Fibroblast of villous mesenchyme (primary cell): ENCODE measurements around the gene TTLL9. TPM values are rescaled to one million over a fixed set of nuclear protein-coding genes. Genes with fewer than 3 reads are reported as not detected.

Experiments
- DNase-seq: peaks from one replicate; pipeline ENCODE4 v3.0.0-alpha.2; 2010; ENCODE audit warnings: low read depth
- H3K4me3 ChIP-seq: 2 replicates; pipeline ENCODE4 v1.5.1; 2011; ENCODE audit warnings: low read depth, mild to moderate bottlenecking, low read length
- total RNA-seq: library from RNA; depleted of rRNA; stranded (reverse); fragments of >200 nt; gene quantifications from 2 replicates; pipeline ENCODE4 v1.2.3, GENCODE V29; 2012
- TF ChIP-seq, protein P1 (sequence below): IDR thresholded peaks from 2 replicates; pipeline ENCODE4 v1.5.1; 2012; ENCODE audit warnings: low read depth, mild to moderate bottlenecking, low read length; ENCODE audit not compliant: insufficient read depth

The TTLL9 gene, protein sequence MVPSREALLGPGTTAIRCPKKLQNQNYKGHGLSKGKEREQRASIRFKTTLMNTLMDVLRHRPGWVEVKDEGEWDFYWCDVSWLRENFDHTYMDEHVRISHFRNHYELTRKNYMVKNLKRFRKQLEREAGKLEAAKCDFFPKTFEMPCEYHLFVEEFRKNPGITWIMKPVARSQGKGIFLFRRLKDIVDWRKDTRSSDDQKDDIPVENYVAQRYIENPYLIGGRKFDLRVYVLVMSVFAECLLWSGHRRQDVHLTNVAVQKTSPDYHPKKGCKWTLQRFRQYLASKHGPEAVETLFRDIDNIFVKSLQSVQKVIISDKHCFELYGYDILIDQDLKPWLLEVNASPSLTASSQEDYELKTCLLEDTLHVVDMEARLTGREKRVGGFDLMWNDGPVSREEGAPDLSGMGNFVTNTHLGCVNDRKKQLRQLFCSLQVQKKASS
- not detected in 2 replicates for total RNA-seq

DNA sequence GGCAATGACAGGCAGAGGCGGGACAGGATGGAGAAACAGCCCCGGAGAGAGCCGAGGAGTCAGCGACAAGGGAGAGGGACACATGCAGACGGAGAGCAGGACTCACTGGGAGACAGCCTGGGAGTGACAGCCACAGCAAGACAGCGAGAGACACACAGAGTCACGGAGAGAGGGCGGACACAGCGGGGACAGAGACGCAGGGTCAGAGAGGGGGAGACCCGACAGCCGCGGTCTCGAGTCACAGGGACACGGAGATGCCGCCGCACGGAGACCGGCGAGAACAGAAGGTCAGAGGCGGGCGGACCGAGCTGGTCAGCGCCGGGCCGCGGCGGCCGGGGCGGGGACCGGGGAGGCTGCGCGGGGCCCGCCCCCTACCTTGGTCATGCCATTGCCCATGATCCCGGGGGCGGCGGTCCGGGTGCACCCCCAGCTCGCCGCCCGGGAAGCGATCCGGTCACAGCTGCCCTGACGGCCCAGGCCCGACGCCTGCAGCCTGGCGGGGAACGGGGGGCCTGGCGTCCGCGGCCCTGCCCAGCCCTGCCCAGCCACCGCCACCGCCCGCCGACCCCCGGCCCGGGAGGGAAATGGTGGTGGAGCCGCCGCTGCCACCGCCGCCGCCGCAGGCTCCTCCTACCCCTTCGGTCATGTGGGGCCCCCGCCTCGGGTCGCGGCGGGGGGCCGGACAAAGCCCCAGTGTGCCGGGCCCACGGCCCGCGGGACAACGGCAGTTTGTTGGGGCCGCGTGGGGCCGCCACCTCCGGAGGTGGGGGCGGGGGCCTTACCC is at the start of gene TTLL9, which contains the start of gene DUSP15:
Gene TTLL9, plus strand, starts transcription at position 693 of the 784 bp plus-strand sequence. CDS start 493 bp downstream, outside the sequence.
Gene DUSP15, minus strand, starts transcription at position 586 of the 784 bp plus-strand sequence. Its CDS starts 190 bp downstream, at position 396.
- TF ChIP-seq, protein P1, sequence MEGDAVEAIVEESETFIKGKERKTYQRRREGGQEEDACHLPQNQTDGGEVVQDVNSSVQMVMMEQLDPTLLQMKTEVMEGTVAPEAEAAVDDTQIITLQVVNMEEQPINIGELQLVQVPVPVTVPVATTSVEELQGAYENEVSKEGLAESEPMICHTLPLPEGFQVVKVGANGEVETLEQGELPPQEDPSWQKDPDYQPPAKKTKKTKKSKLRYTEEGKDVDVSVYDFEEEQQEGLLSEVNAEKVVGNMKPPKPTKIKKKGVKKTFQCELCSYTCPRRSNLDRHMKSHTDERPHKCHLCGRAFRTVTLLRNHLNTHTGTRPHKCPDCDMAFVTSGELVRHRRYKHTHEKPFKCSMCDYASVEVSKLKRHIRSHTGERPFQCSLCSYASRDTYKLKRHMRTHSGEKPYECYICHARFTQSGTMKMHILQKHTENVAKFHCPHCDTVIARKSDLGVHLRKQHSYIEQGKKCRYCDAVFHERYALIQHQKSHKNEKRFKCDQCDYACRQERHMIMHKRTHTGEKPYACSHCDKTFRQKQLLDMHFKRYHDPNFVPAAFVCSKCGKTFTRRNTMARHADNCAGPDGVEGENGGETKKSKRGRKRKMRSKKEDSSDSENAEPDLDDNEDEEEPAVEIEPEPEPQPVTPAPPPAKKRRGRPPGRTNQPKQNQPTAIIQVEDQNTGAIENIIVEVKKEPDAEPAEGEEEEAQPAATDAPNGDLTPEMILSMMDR, result no peak
- DNase-seq, result no peak
- H3K4me3 ChIP-seq, result peak within 1 kb of the TSS; percentile 44

DNA sequence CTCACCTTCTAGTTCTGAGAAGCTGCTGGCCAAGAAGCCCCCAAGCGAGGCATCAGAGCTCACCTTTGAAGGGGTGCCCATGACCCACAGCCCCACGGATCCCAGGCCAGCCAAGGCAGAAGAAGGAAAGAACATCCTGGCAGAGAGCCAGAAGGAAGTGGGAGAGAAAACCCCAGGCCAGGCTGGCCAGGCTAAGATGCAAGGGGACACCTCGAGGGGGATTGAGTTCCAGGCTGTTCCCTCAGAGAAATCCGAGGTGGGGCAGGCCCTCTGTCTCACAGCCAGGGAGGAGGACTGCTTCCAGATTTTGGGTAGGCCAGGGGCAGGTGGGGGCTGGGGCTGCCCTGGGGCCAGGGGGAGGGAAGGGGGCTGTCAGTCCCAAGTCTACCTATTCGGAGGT is 49.0 kb upstream of the TTLL9 start:
- TF ChIP-seq, protein P1, result no peak
- H3K4me3 ChIP-seq, result no peak overlapping the region
- DNase-seq, result no peak

DNA sequence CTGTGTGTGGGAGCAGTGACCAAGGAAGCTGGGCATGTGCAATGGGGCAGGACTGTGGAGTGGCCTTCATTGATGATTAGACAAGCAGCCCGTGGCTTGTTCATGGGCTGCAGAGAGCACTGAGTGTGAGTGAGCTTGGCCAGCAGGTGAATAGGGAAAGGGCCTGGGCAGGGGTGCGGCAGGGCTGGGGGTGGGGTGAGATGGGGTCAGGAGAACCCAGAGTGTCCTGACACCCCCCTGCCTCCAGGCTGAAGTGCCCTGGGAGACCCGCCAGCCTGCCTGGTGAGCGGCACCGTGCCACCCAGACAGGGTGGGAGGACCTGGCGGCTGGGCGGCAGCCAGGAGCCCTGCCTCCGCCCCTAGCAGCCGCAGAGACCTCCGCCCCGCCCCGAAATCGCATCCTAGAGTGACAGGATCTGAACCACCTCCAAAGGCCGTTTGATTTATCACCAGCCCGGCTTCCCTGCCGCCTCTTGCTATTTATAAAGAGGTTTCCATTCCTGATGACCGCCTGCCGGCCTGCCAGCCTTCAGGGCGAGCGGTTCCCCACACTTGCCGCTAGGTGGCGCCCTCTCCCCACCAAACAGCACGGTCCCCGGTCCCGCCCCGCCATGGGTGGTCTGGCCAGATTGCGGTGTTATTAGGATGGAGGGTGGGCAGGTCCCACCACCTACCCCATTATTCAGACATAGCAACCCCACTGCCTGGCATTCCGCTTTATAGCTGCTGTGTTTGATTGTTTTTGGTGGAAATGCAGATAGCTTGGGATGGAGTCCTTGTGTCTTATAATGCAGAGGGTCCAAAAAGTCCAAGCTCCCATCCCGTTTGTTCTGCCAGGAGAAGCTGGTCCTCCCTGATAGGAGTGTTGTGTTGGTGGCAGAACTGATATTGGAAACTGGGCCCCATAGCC is 47.8 kb upstream of the TTLL9 start:
- TF ChIP-seq, protein P1, result peak; percentile 97
- H3K4me3 ChIP-seq, result no peak overlapping the region
- DNase-seq, result peak; percentile 61

DNA sequence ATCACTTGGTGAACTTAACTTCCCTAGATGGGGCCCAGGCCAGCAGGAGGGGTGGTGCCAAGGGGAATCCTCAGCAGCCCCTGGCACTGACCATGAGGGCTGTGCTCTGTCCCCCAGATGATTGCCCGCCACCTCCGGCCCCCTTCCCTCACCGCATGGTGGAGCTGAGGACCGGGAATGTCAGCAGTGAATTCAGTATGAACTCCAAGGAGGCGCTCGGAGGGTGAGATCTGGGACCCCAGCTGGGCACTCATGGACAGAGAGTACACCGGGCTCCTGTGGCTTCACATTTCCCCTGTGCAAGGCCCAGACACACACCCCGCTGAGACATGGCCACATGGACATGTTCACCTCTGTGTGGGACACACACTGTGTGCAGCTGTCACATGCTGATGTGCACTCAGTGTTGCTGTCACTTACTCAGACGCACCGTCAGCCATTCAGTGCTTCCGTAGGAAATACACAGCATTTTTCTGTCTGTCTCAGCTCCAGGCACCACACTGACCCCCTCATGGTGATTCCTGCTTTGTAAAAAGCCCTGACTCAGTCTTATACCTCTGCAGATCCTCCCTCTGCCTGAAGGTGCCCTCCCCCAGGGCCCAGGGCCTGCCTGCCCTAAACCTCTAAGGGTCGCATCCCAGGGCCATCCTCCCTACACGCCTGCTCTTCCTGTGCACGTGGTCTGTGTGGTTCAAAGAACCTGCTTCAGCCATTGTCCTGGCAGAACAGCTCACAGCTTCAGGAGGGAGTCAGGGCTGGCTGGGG is 46.9 kb upstream of the TTLL9 start:
- TF ChIP-seq, protein P1, result no peak
- DNase-seq, result no peak
- no peak overlapping the region for H3K4me3 ChIP-seq

DNA sequence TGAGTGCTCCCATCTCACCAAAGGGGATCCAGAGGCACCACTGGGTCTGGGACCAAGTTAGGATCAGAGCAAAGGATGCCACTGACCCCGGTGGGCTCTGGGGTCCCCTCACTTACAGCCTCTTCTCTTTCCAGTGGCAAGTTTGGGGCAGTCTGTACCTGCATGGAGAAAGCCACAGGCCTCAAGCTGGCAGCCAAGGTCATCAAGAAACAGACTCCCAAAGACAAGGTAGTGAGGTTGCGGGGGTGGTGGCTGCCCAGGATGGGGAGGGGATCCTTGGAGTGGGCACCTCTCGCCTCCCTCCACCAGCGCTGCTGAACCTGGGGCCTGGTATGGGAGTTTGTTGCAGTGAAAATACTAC is 46.3 kb upstream of the TTLL9 start:
- TF ChIP-seq, protein P1, result no peak
- H3K4me3 ChIP-seq, result no peak overlapping the region
- no peak for DNase-seq
